HepG2 (cell line): ENCODE results near the gene ITGAE. TPM values are rescaled to one million over a fixed set of nuclear protein-coding genes. Genes with fewer than 3 reads are reported as not detected.

Source experiments
- ATAC-seq: fragments of 200-7000 bp; cut with Tn5 transposase; 3 replicates; pipeline ENCODE4 v1.9.1; 2020; ENCODE audit warnings: mild to moderate bottlenecking, moderate library complexity
- BruUV-seq: library from RNA; stranded (reverse); fragments of 400-500 nt; replicated peaks from 2 replicates; lab custom pipeline; 2021; lab: Mats Ljungman, UMichigan
- CTCF ChIA-PET: fragments of 300-600 bp; formaldehyde crosslinking; extraction: SDS; loops from one replicate; lab custom pipeline; 2021; ENCODE audit warnings: low total read pairs, inconsistent platforms, low intra/inter-chr PET ratio; lab: Yijun Ruan, JAX
- POLR2A ChIA-PET: fragments of 350-600 bp; sonication (Branson Sonifier 250); formaldehyde crosslinking; loops from one replicate; lab custom pipeline; 2020; ENCODE audit warnings: antibody characterized with exemption, inconsistent platforms; lab: Yijun Ruan, JAX
- DNase-seq: peaks from one replicate; pipeline ENCODE4 v3.0.0-alpha.2; 2015; ENCODE audit warnings: low spot score
- FAIRE-seq: peaks from 3 replicates; lab custom pipeline; 2011; peaks lifted over from hg19 to GRCh38; lab: Jason Lieb, UNC
- H2AFZ ChIP-seq: one replicate; pipeline ENCODE4 v1.6.1; 2011; ENCODE audit warnings: low read length, inconsistent platforms
- H3K27ac ChIP-seq: fragments of 300-600 bp; 3 replicates; pipeline ENCODE4 v1.8.0; 2011; ENCODE audit warnings: mixed run types, mild to moderate bottlenecking, mixed read lengths, low read length, inconsistent platforms; ENCODE audit not compliant: insufficient read depth; ENCODE audit errors: extremely low read length
- H3K27me3 ChIP-seq, 2 experiments: fragments of 200-600 bp in 1 of 2; 2 replicates in 1 of 2; 3 replicates in 1 of 2; pipeline versions ENCODE4 v1.6.0 to v1.8.0; 2011; ENCODE audit warnings: low read length in 2 of 2, mild to moderate bottlenecking in 2 of 2, moderate library complexity in 2 of 2, inconsistent platforms in 1 of 2; ENCODE audit not compliant: insufficient read depth in 2 of 2, control insufficient read depth in 1 of 2
- H3K36me3 ChIP-seq, 2 experiments: fragments of 200-600 bp in 1 of 2; replicated peaks in 1 of 2; 2 replicates in 1 of 2; 3 replicates in 1 of 2; pipeline versions ENCODE4 v1.5.1 to v1.8.0; 2011; ENCODE audit warnings: low read length in 2 of 2, inconsistent platforms in 1 of 2; ENCODE audit not compliant: insufficient read depth in 2 of 2, control insufficient read depth in 1 of 2
- H3K4me1 ChIP-seq: 2 replicates; pipeline ENCODE4 v1.5.1; 2012; ENCODE audit warnings: low read length, inconsistent platforms; ENCODE audit not compliant: insufficient read depth
- H3K4me2 ChIP-seq: 2 replicates; pipeline ENCODE4 v1.6.0; 2011; ENCODE audit warnings: low read depth, low read length, inconsistent platforms
- H3K4me3 ChIP-seq, 3 experiments: fragments of 200-600 bp in 1 of 3; sonication (generic), shearing (Covaris generic) in 1 of 3; replicated peaks in 1 of 3; 2 replicates each; pipeline ENCODE4 v1.5.1; 2011 to 2016; ENCODE audit warnings: low read length in 3 of 3, inconsistent platforms in 2 of 3, low read depth in 2 of 3, mild to moderate bottlenecking in 2 of 3, control low read depth in 1 of 3, mixed read lengths in 1 of 3; ENCODE audit not compliant: insufficient read depth in 1 of 3
- H3K79me2 ChIP-seq: one replicate; pipeline ENCODE4 v1.6.1; 2011; ENCODE audit warnings: low read length, inconsistent platforms; ENCODE audit not compliant: insufficient read depth
- H3K9ac ChIP-seq: 2 replicates; pipeline ENCODE4 v1.6.0; 2011; ENCODE audit warnings: mild to moderate bottlenecking, low read depth, low read length, inconsistent platforms; ENCODE audit not compliant: insufficient read depth
- H3K9me3 ChIP-seq: 2 replicates; pipeline ENCODE4 v1.5.1; 2012; ENCODE audit warnings: mild to moderate bottlenecking, low read length
- H4K20me1 ChIP-seq: 2 replicates; pipeline ENCODE4 v1.6.0; 2011; ENCODE audit warnings: inconsistent platforms, mild to moderate bottlenecking, low read length, moderate library complexity; ENCODE audit not compliant: insufficient read depth
- CEBPG ChIP-seq: IDR thresholded peaks from 2 replicates; pipeline ENCODE4 v1.6.1; 2016
- EP300 ChIP-seq, 3 experiments: sonication (generic) in 1 of 3; formaldehyde crosslinking in 1 of 3; IDR thresholded peaks; 2 replicates each; pipeline versions ENCODE4 v1.5.1 to v1.6.1; 2011 to 2020; ENCODE audit warnings: low read depth in 2 of 3, low read length in 2 of 3, borderline replicate concordance in 1 of 3, improper control_type of control experiment in 1 of 3, mild to moderate bottlenecking in 1 of 3, missing genetic modification reagents in 1 of 3, moderate library complexity in 1 of 3
- FOSL2 ChIP-seq: sonication (generic); formaldehyde crosslinking; IDR thresholded peaks from 2 replicates; pipeline ENCODE4 v1.4.0; 2020; ENCODE audit warnings: missing genetic modification reagents
- FOXA3 ChIP-seq: IDR thresholded peaks from 2 replicates; pipeline ENCODE4 v1.6.1; 2016; ENCODE audit warnings: missing genetic modification reagents, missing compliant biosample characterization
- POLR2A ChIP-seq, 2 experiments: IDR thresholded peaks; 2 replicates each; pipeline ENCODE4 v1.6.1; 2011; ENCODE audit warnings: low read depth in 2 of 2, low read length in 2 of 2, mild to moderate bottlenecking in 1 of 2, moderate library complexity in 1 of 2; ENCODE audit not compliant: insufficient read depth in 1 of 2
- REPIN1 ChIP-seq: sonication (generic); formaldehyde crosslinking; IDR thresholded peaks from 2 replicates; pipeline ENCODE4 v1.8.0; 2022; ENCODE audit warnings: missing genetic modification reagents, low read depth, mild to moderate bottlenecking, borderline replicate concordance
- TBX2 ChIP-seq: sonication (generic); formaldehyde crosslinking; IDR thresholded peaks from 2 replicates; pipeline ENCODE4 v1.5.0; 2020; ENCODE audit warnings: missing genetic modification reagents, mild to moderate bottlenecking, borderline replicate concordance
- TOPORS ChIP-seq: sonication (generic); formaldehyde crosslinking; IDR thresholded peaks from 2 replicates; pipeline ENCODE4 v1.8.0; 2023; ENCODE audit warnings: mild to moderate bottlenecking, missing genetic modification reagents
- ZNF333 ChIP-seq: sonication (generic); formaldehyde crosslinking; IDR thresholded peaks from 2 replicates; pipeline ENCODE4 v1.4.0; 2020; ENCODE audit warnings: mild to moderate bottlenecking, missing genetic modification reagents, borderline replicate concordance
- ZNF660 ChIP-seq: sonication (generic); formaldehyde crosslinking; IDR thresholded peaks from 2 replicates; pipeline ENCODE4 v1.5.1; 2020; ENCODE audit warnings: mild to moderate bottlenecking, low read depth, missing genetic modification reagents, borderline replicate concordance
- ZNF703 ChIP-seq: sonication (generic); formaldehyde crosslinking; IDR thresholded peaks from 2 replicates; pipeline ENCODE4 v1.5.1; 2020; ENCODE audit warnings: missing genetic modification reagents, mild to moderate bottlenecking, moderate library complexity, borderline replicate concordance
- ZNF747 ChIP-seq: sonication (generic); formaldehyde crosslinking; IDR thresholded peaks from 2 replicates; pipeline ENCODE4 v1.8.1; 2023; ENCODE audit warnings: missing genetic modification reagents, mild to moderate bottlenecking, borderline replicate concordance
- WGBS: methylation state at CpG from one replicate; pipeline ENCODE4 v1.1.6; 2017; ENCODE audit warnings: low lambda C conversion rate; 5-methylcytosine and 5-hydroxymethylcytosine counted together
- in situ Hi-C: cut with HindIII; loops from 2 replicates; pipeline ENCODE4 v1.10.0; 2017; ENCODE audit warnings: low pct_unique_long_range_greater_than_20kb; ENCODE audit not compliant: extremely low pct_ligation_motif_present
- intact Hi-C: fragments of 100-400 bp; cut with micrococcal nuclease; formaldehyde crosslinking; loops from one replicate; pipeline ENCODE4 v1.10.0; 2022; ENCODE audit not compliant: unreplicated experiment
- polyA plus RNA-seq, 8 experiments: library from polyadenylated mRNA; depleted of rRNA in 3 of 8; stranded (reverse) in 7 of 8; unstranded in 1 of 8; fragments of >200 nt; fragmentation: Illumina TruSeq in 4 of 8; extraction: Trizol in 4 of 8; gene quantifications; 2 replicates each; pipeline versions ENCODE4 v1.2.1 to v1.2.3, GENCODE V29; 2011 to 2016; ENCODE audit warnings: low read depth in 4 of 8, missing spikeins in 1 of 8, mixed read lengths in 1 of 8; ENCODE audit not compliant: insufficient read depth in 1 of 8
- total RNA-seq, 5 experiments: library from RNA; depleted of rRNA; stranded (reverse); fragments of >200 nt; fragmentation: Illumina TruSeq; extraction: Trizol; gene quantifications; 2 replicates each; pipeline ENCODE4 v1.2.3, GENCODE V29; 2016; ENCODE audit warnings: low read depth in 1 of 5
- TF ChIP-seq, protein P1 (sequence below): sonication (generic); formaldehyde crosslinking; conservative IDR thresholded peaks from 2 replicates; pipeline ENCODE4 v1.4.0; 2020; ENCODE audit warnings: missing genetic modification reagents
- TF ChIP-seq, protein P2 (sequence below): sonication (generic); formaldehyde crosslinking; IDR thresholded peaks from 2 replicates; pipeline ENCODE4 v1.8.0; 2022; ENCODE audit warnings: mild to moderate bottlenecking, missing genetic modification reagents; ENCODE audit not compliant: insufficient replicate concordance
- TF ChIP-seq, protein P3 (sequence below): sonication (generic); formaldehyde crosslinking; IDR thresholded peaks from 2 replicates; pipeline ENCODE4 v1.4.0; 2020; ENCODE audit warnings: missing genetic modification reagents

The ITGAE gene
- total and polyA plus RNA-seq, 2 of the 13 experiments (the other 11 are each of a cell fraction or from before 2014, with no cell fraction given), result 42.3 to 49.0 TPM

DNA sequence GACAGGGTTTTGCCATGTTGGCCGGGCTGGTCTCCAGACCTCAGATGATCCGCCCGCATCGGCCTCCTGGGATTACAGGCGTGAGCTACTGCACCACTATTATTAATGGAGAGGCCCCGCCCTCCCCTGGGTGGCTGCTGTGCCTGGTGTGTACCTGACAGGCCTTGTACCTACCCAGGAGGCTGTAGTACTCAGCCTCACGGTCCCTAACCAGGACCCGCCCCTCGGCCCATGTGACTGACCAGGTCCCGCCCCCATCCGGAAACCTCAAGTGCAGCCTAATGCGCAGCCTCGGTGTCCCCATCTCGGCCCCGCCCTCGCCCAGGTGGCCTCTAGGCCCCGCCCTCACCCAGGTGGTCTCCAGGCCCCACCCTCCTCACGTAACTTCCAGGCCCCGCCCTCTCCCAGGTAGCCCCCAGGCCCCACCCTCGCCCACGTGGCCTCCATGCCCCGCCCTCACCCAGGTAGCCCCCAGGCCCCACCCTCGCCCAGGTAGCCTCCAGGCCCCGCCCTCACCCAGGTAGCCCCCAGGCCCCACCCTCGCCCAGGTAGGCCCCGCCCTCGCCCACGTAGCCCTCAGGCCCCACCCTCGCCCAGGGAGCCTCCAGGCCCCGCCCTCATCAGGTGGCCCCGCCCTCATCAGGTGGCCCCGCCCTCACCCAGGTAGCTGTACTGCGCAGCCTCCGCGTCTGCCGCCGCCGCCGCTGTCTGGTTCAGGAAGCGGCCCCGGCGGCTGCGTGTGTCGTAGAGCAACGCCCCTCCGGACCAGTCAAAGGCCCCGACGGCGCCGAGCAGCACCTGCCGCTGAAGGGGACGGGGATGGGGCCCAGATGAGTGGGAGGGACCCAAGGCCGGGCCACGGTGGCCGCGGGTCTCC, 46.3 kb downstream of the ITGAE start (continued):
- TF ChIP-seq, protein P1, sequence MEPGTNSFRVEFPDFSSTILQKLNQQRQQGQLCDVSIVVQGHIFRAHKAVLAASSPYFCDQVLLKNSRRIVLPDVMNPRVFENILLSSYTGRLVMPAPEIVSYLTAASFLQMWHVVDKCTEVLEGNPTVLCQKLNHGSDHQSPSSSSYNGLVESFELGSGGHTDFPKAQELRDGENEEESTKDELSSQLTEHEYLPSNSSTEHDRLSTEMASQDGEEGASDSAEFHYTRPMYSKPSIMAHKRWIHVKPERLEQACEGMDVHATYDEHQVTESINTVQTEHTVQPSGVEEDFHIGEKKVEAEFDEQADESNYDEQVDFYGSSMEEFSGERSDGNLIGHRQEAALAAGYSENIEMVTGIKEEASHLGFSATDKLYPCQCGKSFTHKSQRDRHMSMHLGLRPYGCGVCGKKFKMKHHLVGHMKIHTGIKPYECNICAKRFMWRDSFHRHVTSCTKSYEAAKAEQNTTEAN, result no peak
- TF ChIP-seq FOXA3 (CRISPR knock-in tag), result no peak
- no peak for TF ChIP-seq POLR2A (IDR thresholded peaks at IDR 0.05; ENCODE audit: insufficient read depth in 1 of 2, low read depth in 2 of 2, low read length in 2 of 2)
- TF ChIP-seq ZNF660 (CRISPR knock-in tag), result no peak
- no peak for TF ChIP-seq ZNF747
- no peak for TF ChIP-seq FOSL2 (CRISPR knock-in tag)
- TF ChIP-seq CEBPG (CRISPR knock-in tag), result no peak
- TF ChIP-seq, protein P2, sequence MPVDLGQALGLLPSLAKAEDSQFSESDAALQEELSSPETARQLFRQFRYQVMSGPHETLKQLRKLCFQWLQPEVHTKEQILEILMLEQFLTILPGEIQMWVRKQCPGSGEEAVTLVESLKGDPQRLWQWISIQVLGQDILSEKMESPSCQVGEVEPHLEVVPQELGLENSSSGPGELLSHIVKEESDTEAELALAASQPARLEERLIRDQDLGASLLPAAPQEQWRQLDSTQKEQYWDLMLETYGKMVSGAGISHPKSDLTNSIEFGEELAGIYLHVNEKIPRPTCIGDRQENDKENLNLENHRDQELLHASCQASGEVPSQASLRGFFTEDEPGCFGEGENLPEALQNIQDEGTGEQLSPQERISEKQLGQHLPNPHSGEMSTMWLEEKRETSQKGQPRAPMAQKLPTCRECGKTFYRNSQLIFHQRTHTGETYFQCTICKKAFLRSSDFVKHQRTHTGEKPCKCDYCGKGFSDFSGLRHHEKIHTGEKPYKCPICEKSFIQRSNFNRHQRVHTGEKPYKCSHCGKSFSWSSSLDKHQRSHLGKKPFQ, result no peak

DNA sequence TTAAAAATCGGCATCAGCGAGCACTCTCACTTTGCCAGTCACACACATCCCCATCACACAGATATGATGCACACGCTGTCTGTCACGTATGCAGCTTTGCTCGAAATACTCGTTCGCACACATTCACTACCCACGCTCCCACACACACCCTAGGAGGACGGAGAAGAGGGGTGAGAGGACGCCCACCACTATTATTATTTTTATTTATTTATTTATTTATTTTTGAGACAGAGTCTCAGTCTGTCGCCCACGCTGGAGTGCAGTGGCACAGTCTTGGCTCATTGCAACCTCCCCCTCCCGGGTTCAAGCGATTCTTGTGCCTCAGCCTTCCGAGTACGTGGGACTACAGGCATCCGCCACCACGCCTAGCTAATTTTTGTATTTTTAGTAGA, 46.9 kb downstream of the ITGAE start:
- no peak overlapping the region for H3K4me3 ChIP-seq
- H3K9me3 ChIP-seq, result no peaks in the 10 kb centered on the region
- POLR2A ChIA-PET, result no interaction called here
- in situ Hi-C loops (no loop called here), intact Hi-C loops (no loop called here)
- FAIRE-seq (no peak), DNase-seq (no peak), ATAC-seq (no peak)
- WGBS, result 88% methylated on average over 18 of the region's 18 CpGs
- H3K4me2 ChIP-seq, result no peak overlapping the region
- no peaks in the 10 kb centered on the region for H4K20me1 ChIP-seq
- H3K27ac ChIP-seq, result no peak overlapping the region
- no peaks in the 10 kb centered on the region for H3K79me2 ChIP-seq
- BruUV-seq, result no TSS peak
- CTCF ChIA-PET, result no interaction called here
- no peaks in the 10 kb centered on the region for H3K36me3 ChIP-seq
- H3K4me1 ChIP-seq, result peaks cover 2% of the 10 kb centered on the region
- no peaks in the 10 kb centered on the region; a peak in 2 of 5 replicates for H3K27me3 ChIP-seq
- no peak overlapping the region for H3K9ac ChIP-seq
- H2AFZ ChIP-seq, result no peak overlapping the region
- TF ChIP-seq EP300 (IDR thresholded peaks at IDR 0.05; ENCODE audit: low read depth in 2 of 2, low read length in 2 of 2) (no peak), EP300 (CRISPR knock-in tag; IDR thresholded peaks at IDR 0.05; ENCODE audit: borderline replicate concordance) (no peak), TOPORS (CRISPR knock-in tag) (no peak), TBX2 (CRISPR knock-in tag) (no peak), ZNF333 (no peak), ZNF703 (CRISPR knock-in tag) (no peak), REPIN1 (CRISPR knock-in tag) (no peak)
- TF ChIP-seq, protein P3, sequence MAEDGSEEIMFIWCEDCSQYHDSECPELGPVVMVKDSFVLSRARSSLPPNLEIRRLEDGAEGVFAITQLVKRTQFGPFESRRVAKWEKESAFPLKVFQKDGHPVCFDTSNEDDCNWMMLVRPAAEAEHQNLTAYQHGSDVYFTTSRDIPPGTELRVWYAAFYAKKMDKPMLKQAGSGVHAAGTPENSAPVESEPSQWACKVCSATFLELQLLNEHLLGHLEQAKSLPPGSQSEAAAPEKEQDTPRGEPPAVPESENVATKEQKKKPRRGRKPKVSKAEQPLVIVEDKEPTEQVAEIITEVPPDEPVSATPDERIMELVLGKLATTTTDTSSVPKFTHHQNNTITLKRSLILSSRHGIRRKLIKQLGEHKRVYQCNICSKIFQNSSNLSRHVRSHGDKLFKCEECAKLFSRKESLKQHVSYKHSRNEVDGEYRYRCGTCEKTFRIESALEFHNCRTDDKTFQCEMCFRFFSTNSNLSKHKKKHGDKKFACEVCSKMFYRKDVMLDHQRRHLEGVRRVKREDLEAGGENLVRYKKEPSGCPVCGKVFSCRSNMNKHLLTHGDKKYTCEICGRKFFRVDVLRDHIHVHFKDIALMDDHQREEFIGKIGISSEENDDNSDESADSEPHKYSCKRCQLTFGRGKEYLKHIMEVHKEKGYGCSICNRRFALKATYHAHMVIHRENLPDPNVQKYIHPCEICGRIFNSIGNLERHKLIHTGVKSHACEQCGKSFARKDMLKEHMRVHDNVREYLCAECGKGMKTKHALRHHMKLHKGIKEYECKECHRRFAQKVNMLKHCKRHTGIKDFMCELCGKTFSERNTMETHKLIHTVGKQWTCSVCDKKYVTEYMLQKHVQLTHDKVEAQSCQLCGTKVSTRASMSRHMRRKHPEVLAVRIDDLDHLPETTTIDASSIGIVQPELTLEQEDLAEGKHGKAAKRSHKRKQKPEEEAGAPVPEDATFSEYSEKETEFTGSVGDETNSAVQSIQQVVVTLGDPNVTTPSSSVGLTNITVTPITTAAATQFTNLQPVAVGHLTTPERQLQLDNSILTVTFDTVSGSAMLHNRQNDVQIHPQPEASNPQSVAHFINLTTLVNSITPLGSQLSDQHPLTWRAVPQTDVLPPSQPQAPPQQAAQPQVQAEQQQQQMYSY (CRISPR knock-in tag), result no peak
